Measurements from ENCODE around the gene WDR62.

Gene WDR62

DNA sequence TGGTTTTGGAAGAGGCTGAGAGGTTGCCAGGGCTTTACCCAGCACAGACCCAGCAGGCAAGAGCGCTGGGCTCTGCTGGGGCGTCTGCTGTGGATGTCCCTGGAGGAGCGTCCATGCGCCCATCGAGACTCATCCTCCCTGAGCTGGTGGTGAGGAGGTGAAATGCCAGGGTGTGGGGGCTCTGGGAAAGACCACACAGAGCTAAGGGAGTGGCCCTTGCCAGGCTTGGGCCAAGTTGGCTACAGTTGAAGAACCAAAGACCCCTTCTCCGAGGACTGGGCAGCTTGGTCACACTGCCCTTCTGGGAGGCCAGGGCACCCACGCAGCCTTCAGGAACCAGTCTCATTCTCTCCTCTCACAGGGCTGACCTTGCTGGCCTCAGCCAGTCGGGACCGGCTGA, 31.6 kb downstream of the WDR62 start:
- Histone ChIP-seq H3K4me3 (ENCODE audit: low read depth in 1 of 2, low read length in 2 of 2) (no peak overlapping the region), H3K27me3 (ENCODE audit: control insufficient read depth in 1 of 2, insufficient read depth in 2 of 2, low read length in 2 of 2) (no peaks in the 10 kb centered on the region), H3K9me3 (ENCODE audit: low read length) (no peaks in the 10 kb centered on the region), H3K9ac (ENCODE audit: low read length) (no peak overlapping the region), H3K27ac (ENCODE audit: low read depth, low read length) (no peak overlapping the region), H3K4me1 (ENCODE audit: insufficient read depth, low read length) (no peaks in the 10 kb centered on the region), H3K36me3 (ENCODE audit: insufficient read depth, low read length) (no peaks in the 10 kb centered on the region)

DNA sequence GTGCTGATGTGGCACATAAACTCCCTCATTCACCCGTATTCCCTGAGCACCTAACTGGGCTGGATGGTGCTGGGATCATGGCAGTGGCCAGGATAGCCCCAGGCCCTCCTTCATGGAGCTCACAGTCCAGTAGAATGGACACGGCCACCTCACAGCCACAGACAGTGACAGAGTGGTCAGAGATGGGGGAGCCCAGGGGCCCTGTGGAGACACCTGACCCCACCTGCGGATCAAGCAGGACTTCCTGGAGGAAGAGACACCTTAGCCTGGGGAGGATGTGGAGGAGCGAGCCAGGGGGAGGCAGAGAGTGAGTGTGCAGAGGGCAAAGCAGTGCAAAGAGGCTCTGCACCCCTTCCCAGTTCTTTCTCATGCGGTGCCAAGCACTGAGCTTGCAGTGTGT, 35.1 kb downstream of the WDR62 start:
- Histone ChIP-seq H3K27me3 (ENCODE audit: control insufficient read depth in 1 of 2, insufficient read depth in 2 of 2, low read length in 2 of 2) (no peaks in the 10 kb centered on the region), H3K9me3 (ENCODE audit: low read length) (no peaks in the 10 kb centered on the region), H3K4me1 (ENCODE audit: insufficient read depth, low read length) (no peaks in the 10 kb centered on the region), H3K27ac (ENCODE audit: low read depth, low read length) (no peak overlapping the region), H3K9ac (ENCODE audit: low read length) (no peak overlapping the region), H3K36me3 (ENCODE audit: insufficient read depth, low read length) (no peaks in the 10 kb centered on the region), H3K4me3 (ENCODE audit: low read depth in 1 of 2, low read length in 2 of 2) (no peak overlapping the region)

DNA sequence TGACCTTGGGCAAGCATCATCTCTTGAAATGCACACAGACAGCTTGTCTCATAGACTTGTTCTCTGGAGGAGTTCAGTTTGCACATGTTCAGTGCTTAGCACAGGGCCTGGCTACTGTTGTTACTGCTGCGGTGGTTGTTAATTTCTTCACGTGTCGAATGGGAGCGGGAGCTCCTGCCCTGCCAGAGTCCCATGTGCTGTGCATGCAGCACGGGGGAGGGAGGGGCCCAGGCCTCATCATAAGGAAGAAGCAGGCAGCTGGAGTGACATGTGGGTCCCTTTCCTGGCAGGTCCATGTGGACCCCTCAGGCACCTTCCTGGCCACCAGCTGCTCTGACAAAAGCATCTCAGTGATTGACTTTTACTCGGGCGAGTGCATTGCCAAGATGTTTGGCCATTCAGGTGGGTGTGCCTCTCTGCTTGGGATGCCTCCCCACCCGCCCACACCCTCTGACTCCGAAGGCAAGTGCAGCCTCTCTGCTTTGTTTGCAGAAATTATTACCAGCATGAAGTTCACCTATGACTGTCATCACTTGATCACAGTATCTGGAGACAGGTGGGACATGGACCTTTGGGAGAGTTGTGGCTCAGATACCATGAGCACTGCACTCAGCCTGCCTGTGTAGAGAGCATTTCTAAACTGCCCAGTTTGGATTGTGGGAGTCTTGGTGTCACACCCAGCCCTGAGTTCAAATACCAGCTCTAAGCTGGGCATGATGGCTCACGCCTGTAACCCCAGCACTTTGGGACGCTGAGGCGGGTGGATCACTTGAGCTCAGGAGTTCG, 36.4 kb downstream of the WDR62 start:
- H3K9me3 ChIP-seq (ENCODE audit: low read length), result no peaks in the 10 kb centered on the region
- H3K4me3 ChIP-seq (ENCODE audit: low read depth in 1 of 2, low read length in 2 of 2), result no peak overlapping the region
- H3K9ac ChIP-seq (ENCODE audit: low read length), result no peak overlapping the region
- no peaks in the 10 kb centered on the region for H3K27me3 ChIP-seq (ENCODE audit: control insufficient read depth in 1 of 2, insufficient read depth in 2 of 2, low read length in 2 of 2)
- H3K27ac ChIP-seq (ENCODE audit: low read depth, low read length), result no peak overlapping the region
- no peaks in the 10 kb centered on the region for H3K4me1 ChIP-seq (ENCODE audit: insufficient read depth, low read length)
- H3K36me3 ChIP-seq (ENCODE audit: insufficient read depth, low read length), result no peaks in the 10 kb centered on the region

DNA sequence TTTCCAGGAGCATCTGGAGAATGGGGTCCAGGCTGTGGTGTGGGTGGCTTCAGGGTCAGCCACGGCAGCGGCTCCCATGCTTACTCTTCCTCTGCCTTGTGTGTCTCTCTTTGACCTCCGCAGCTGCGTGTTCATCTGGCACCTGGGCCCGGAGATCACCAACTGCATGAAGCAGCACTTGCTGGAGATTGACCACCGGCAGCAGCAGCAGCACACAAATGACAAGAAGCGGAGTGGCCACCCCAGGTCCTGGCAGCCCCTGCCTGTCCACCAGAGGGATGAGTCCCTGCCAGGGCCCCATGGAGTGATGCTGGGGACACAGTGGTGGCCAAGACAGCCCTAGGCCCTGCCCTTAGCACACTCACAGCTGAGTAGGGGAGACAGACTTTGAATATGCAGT, 37.9 kb downstream of the WDR62 start:
- no peak overlapping the region for H3K27ac ChIP-seq (ENCODE audit: low read depth, low read length)
- H3K4me3 ChIP-seq (ENCODE audit: low read depth in 1 of 2, low read length in 2 of 2), result no peak overlapping the region
- H3K27me3 ChIP-seq (ENCODE audit: control insufficient read depth in 1 of 2, insufficient read depth in 2 of 2, low read length in 2 of 2), result no peaks in the 10 kb centered on the region
- no peaks in the 10 kb centered on the region for H3K4me1 ChIP-seq (ENCODE audit: insufficient read depth, low read length)
- H3K9ac ChIP-seq (ENCODE audit: low read length), result no peak overlapping the region
- H3K36me3 ChIP-seq (ENCODE audit: insufficient read depth, low read length), result no peaks in the 10 kb centered on the region
- H3K9me3 ChIP-seq (ENCODE audit: low read length), result no peaks in the 10 kb centered on the region

DNA sequence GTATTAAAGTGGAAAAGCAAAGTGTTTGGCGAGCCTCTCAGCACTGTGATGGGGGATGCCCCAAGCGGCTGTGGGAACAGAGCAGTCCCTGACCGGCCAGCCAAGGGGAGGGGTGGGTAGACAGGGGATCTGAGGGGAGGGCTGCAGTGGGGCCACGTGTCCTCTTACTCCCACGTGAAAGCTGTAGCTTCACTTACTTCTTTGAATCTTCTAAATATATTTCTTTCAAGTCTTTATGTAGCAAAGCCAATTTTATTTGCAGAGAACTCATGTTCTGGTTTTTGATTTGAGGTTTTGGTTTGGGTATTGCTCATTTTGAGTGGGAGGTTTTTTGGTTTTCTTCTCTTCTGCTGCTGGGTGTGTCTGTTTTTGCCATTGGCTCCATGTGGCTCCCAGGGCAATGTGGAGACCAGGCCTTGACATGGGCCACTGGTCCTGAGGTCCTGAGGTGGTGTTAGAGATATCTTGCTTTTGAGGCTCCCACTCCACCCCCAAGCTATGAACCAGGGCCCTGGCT, 38.5 kb downstream of the WDR62 start:
- Histone ChIP-seq H3K36me3 (ENCODE audit: insufficient read depth, low read length) (no peaks in the 10 kb centered on the region), H3K27me3 (ENCODE audit: control insufficient read depth in 1 of 2, insufficient read depth in 2 of 2, low read length in 2 of 2) (no peaks in the 10 kb centered on the region), H3K27ac (ENCODE audit: low read depth, low read length) (no peak overlapping the region), H3K4me1 (ENCODE audit: insufficient read depth, low read length) (no peaks in the 10 kb centered on the region), H3K4me3 (ENCODE audit: low read depth in 1 of 2, low read length in 2 of 2) (no peak overlapping the region), H3K9me3 (ENCODE audit: low read length) (no peaks in the 10 kb centered on the region), H3K9ac (ENCODE audit: low read length) (no peak overlapping the region)

DNA sequence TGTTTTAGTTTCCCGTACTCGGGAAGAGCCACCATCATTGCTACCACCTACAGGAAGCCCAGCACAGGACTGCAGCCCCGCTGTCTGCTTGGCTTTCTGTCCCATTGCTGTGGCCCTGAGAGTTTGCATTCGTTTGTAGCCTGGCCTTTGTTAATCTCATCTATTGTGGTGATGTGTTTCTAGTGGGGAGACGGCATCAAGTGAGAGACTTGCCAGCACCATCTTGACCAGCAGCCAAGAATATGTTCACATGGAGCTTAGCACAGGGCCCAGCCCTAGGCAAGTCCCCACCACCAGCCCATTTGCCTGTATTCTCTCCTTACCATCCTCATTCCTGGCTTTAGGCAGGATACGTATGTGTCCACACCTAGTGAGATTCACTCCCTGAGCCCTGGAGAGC, 39.0 kb downstream of the WDR62 start:
- Histone ChIP-seq H3K9me3 (ENCODE audit: low read length) (no peaks in the 10 kb centered on the region), H3K27me3 (ENCODE audit: control insufficient read depth in 1 of 2, insufficient read depth in 2 of 2, low read length in 2 of 2) (no peaks in the 10 kb centered on the region), H3K27ac (ENCODE audit: low read depth, low read length) (no peak overlapping the region), H3K9ac (ENCODE audit: low read length) (no peak overlapping the region), H3K36me3 (ENCODE audit: insufficient read depth, low read length) (no peaks in the 10 kb centered on the region), H3K4me1 (ENCODE audit: insufficient read depth, low read length) (no peaks in the 10 kb centered on the region), H3K4me3 (ENCODE audit: low read depth in 1 of 2, low read length in 2 of 2) (no peak overlapping the region)

DNA sequence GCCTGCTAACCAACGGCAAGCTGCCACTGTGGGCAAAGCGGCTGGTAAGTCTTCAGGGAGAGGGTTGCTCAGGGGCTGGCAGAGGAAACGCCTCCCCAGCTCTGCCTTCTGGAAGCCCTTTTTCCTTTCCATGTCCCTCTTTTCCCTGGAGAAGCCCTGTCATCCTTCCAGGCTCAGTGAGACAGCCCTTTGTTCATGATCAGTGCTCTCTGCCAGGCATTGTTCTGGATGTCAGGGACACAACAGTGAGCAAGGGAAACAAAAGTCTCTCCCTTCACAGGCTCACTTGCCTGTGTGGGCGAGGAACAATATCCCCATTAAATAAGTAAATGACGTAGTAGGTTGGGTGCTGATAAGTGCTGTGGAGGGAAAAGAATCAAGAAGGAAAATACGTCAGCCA, 42.3 kb downstream of the WDR62 start:
- no peak overlapping the region for H3K4me3 ChIP-seq (ENCODE audit: low read depth in 1 of 2, low read length in 2 of 2)
- H3K27ac ChIP-seq (ENCODE audit: low read depth, low read length), result no peak overlapping the region
- H3K36me3 ChIP-seq (ENCODE audit: insufficient read depth, low read length), result no peaks in the 10 kb centered on the region
- no peaks in the 10 kb centered on the region for H3K9me3 ChIP-seq (ENCODE audit: low read length)
- H3K27me3 ChIP-seq (ENCODE audit: control insufficient read depth in 1 of 2, insufficient read depth in 2 of 2, low read length in 2 of 2), result no peaks in the 10 kb centered on the region
- no peaks in the 10 kb centered on the region for H3K4me1 ChIP-seq (ENCODE audit: insufficient read depth, low read length)
- H3K9ac ChIP-seq (ENCODE audit: low read length), result no peak overlapping the region

DNA sequence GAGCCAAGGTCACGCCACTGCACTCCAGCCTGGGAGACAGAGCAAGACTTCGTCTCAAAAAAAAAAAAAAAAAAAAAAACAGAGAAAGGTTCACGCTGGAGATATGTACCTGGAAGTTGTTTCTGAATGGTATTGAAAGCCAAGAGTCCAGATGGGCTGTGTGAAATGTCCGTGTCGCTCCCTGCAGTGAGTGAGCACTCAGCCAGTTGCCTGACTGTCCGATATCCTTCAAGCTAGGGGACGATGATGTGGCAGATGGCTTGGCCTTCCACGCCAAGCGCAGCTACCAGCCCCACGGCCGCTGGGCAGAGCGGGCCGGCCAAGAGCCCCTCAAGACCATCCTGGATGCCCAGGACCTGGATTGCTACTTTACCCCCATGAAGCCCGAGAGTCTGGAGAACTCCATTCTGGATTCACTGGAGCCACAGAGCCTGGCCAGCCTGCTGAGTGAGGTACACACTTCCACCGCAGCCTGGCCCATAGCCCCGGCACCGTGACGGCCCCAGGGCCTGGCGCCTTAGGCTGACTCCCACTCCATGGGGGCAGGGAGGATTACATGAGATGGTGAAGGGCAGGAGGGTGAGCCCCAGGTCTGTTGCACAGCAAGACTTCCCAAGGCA, 44.6 kb downstream of the WDR62 start:
- Histone ChIP-seq H3K4me1 (ENCODE audit: insufficient read depth, low read length) (no peaks in the 10 kb centered on the region), H3K9me3 (ENCODE audit: low read length) (no peaks in the 10 kb centered on the region), H3K36me3 (ENCODE audit: insufficient read depth, low read length) (no peaks in the 10 kb centered on the region), H3K4me3 (ENCODE audit: low read depth in 1 of 2, low read length in 2 of 2) (no peak overlapping the region), H3K27me3 (ENCODE audit: control insufficient read depth in 1 of 2, insufficient read depth in 2 of 2, low read length in 2 of 2) (no peaks in the 10 kb centered on the region), H3K27ac (ENCODE audit: low read depth, low read length) (no peak overlapping the region), H3K9ac (ENCODE audit: low read length) (no peak overlapping the region)

DNA sequence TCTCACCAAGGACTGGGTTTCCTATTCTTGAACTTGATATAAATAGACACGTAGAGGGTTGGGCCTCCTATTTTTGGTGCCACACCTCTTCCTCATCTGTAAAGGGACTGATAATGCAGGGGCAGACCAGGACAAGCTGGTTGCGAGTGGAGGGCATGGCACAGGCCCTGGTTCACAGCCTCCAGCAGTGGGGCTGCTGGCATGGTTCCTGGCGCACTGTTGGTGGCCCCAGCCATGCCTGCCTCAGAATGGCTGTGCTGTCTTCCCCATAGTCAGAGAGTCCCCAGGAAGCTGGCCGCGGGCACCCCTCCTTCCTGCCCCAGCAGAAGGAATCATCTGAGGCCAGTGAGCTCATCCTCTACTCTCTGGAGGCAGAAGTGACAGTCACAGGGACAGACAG, 45.8 kb downstream of the WDR62 start:
- Histone ChIP-seq H3K4me3 (ENCODE audit: low read depth in 1 of 2, low read length in 2 of 2) (no peak overlapping the region), H3K27ac (ENCODE audit: low read depth, low read length) (no peak overlapping the region), H3K9ac (ENCODE audit: low read length) (no peak overlapping the region)

DNA sequence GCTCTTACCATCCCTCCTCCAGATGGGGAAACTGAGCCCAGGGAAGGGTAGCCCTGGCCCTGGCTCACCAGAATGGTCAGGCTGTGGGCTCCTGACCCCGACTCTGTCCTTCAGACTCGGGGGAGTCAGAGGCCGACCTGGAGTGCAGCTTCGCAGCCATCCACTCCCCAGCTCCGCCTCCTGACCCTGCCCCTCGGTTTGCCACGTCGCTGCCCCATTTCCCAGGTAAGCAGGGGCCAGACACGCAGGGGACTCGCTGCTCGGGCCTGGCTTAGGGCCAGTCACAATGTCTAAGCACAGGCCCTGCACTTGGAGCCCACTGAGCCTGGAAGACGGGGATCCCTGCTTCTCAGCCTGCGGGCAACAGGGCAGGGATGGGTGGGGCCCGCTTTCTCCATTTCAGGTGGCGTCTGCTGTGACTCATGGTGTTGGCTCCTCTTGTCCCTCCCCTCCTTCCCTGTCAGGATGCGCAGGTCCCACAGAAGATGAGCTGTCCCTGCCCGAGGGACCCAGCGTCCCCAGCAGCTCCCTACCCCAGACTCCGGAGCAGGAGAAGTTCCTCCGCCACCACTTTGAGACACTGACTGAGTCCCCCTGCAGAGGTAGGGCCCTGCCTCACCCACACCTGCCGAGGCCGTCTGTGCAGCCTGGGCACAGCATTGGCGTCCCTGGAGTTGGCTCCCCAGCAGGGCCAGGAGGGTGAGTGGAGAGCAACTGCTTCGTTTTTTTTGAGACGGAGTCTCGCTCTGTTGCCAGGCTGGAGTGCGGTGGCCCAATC, 47.0 kb downstream of the WDR62 start:
- no peaks in the 10 kb centered on the region for H3K4me1 ChIP-seq (ENCODE audit: insufficient read depth, low read length)
- H3K9ac ChIP-seq (ENCODE audit: low read length), result no peak overlapping the region
- H3K27ac ChIP-seq (ENCODE audit: low read depth, low read length), result no peak overlapping the region
- no peaks in the 10 kb centered on the region for H3K36me3 ChIP-seq (ENCODE audit: insufficient read depth, low read length)
- no peaks in the 10 kb centered on the region for H3K9me3 ChIP-seq (ENCODE audit: low read length)
- H3K4me3 ChIP-seq (ENCODE audit: low read depth in 1 of 2, low read length in 2 of 2), result no peak overlapping the region
- H3K27me3 ChIP-seq (ENCODE audit: control insufficient read depth in 1 of 2, insufficient read depth in 2 of 2, low read length in 2 of 2), result no peaks in the 10 kb centered on the region

More for the DNA sequence above, 45.8 kb downstream of the WDR62 start:
- no peaks in the 10 kb centered on the region for H3K9me3 ChIP-seq (ENCODE audit: low read length)
- H3K4me1 ChIP-seq (ENCODE audit: insufficient read depth, low read length), result no peaks in the 10 kb centered on the region
- no peaks in the 10 kb centered on the region for H3K36me3 ChIP-seq (ENCODE audit: insufficient read depth, low read length)
- no peaks in the 10 kb centered on the region for H3K27me3 ChIP-seq (ENCODE audit: control insufficient read depth in 1 of 2, insufficient read depth in 2 of 2, low read length in 2 of 2)

DNA sequence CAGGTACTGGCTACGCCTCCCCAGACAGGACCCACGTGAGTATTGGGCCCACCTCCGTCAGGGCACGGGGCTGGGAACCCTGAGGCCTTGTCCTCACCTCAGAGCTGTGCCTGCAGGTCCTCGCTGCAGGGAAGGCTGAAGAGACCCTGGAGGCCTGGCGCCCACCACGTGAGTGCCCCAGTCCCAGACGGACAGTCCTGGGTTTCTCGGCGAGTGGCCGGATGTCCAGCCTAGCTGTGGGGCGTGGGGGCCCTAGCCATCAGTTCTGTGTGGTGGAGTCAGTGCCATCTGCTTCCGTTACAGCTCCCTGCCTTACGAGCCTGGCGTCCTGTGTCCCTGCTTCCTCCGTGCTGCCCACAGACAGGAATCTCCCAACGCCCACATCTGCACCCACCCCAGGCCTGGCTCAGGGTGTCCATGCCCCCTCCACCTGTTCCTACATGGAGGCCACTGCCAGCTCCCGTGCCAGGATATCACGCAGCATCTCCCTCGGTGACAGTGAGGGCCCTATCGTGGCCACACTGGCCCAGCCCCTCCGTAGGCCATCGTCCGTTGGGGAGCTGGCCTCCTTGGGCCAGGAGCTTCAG, 48.4 kb downstream of the WDR62 start:
- Histone ChIP-seq H3K9ac (ENCODE audit: low read length) (no peak overlapping the region), H3K27me3 (ENCODE audit: control insufficient read depth in 1 of 2, insufficient read depth in 2 of 2, low read length in 2 of 2) (no peaks in the 10 kb centered on the region), H3K4me3 (ENCODE audit: low read depth in 1 of 2, low read length in 2 of 2) (no peak overlapping the region), H3K36me3 (ENCODE audit: insufficient read depth, low read length) (no peaks in the 10 kb centered on the region), H3K9me3 (ENCODE audit: low read length) (no peaks in the 10 kb centered on the region), H3K4me1 (ENCODE audit: insufficient read depth, low read length) (no peaks in the 10 kb centered on the region), H3K27ac (ENCODE audit: low read depth, low read length) (no peak overlapping the region)
